ENCODE results near the gene DSG2.

DNA sequence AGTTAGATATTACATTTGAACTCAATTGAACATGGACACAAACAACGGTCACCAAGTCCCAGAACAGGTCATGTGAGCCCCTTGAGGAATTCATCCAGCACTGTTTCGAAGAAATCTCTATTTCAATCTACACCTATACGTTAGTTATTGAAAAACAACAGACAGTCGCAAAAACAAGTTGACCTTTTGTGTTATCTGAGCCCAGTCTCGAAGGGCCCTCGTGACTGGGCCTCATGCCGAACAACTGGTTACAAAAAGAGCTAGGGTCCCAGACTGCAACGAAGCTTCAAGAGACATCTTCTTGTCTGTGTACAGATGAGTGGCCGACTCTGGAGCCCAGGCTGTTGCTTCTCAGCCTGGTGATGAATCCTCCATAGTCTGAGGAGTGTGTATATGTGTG lies 5.3 kb upstream of the DSG2 start:
- no peak for TF ChIP-seq ZFP30 (CRISPR knock-in tag; IDR thresholded peaks at IDR 0.05)
- TF ChIP-seq ZNF8 (CRISPR knock-in tag; IDR thresholded peaks at IDR 0.05), result no peak
- no peak for TF ChIP-seq TOX (CRISPR knock-in tag; IDR thresholded peaks at IDR 0.05; ENCODE audit: borderline replicate concordance)
